Neural cell (in vitro differentiated cells): ENCODE measurements around the gene NOC2L. TPM values are rescaled to one million over a fixed set of nuclear protein-coding genes. Genes with fewer than 3 reads are reported as not detected.
"Not testable (repeated sequence)": the region's sequence is repeated elsewhere in the genome, so short reads cannot be mapped to it uniquely, and the experiment has no call there.

ENCODE experiments used
- H2AFZ ChIP-seq: fragments of 200-600, 300-800 bp; sonication (generic), shearing (Covaris generic); 2 replicates; pipeline ENCODE4 v1.6.0; 2014; ENCODE audit warnings: low read depth, mild to moderate bottlenecking, antibody characterized with exemption, low read length, moderate library complexity
- H3F3A ChIP-seq: fragments of 200-600 bp; shearing (Covaris generic); 2 replicates; pipeline ENCODE4 v1.6.1; 2016; ENCODE audit warnings: mild to moderate bottlenecking, moderate library complexity, mixed read lengths, antibody characterized with exemption, low read length; ENCODE audit not compliant: insufficient read depth, poor library complexity, severe bottlenecking
- H3K27ac ChIP-seq: fragments of 200-600, 300-800 bp; sonication (generic), shearing (Covaris generic); 2 replicates; pipeline ENCODE4 v1.5.1; 2014; ENCODE audit warnings: mild to moderate bottlenecking, low read length, moderate library complexity
- H3K27me3 ChIP-seq: fragments of 300-800, 200-600 bp; sonication (generic), shearing (Covaris generic); 2 replicates; pipeline ENCODE4 v1.6.0; 2014; ENCODE audit warnings: mild to moderate bottlenecking, low read depth, low read length, moderate library complexity; ENCODE audit not compliant: insufficient read depth
- H3K36me3 ChIP-seq: fragments of 300-800, 200-600 bp; sonication (generic), shearing (Covaris generic); 2 replicates; pipeline ENCODE4 v1.5.1; 2014; ENCODE audit warnings: mild to moderate bottlenecking, antibody characterized with exemption, low read length, moderate library complexity; ENCODE audit not compliant: insufficient read depth
- H3K4me2 ChIP-seq: fragments of 300-800, 200-600 bp; sonication (generic), shearing (Covaris generic); 2 replicates; pipeline ENCODE4 v1.6.0; 2014; ENCODE audit warnings: mild to moderate bottlenecking, low read length
- H3K4me3 ChIP-seq: fragments of 300-800, 200-600 bp; sonication (generic), shearing (Covaris generic); 2 replicates; pipeline ENCODE4 v1.5.1; 2014; ENCODE audit warnings: mild to moderate bottlenecking, low read length, moderate library complexity
- H3K79me2 ChIP-seq: fragments of 200-600 bp; shearing (Covaris generic); replicated peaks from 2 replicates; pipeline ENCODE4 v1.6.0; 2014; ENCODE audit warnings: mild to moderate bottlenecking, low read length, moderate library complexity; ENCODE audit not compliant: insufficient read depth
- H3K9ac ChIP-seq: fragments of 300-800, 200-600 bp; sonication (generic), shearing (Covaris generic); 2 replicates; pipeline ENCODE4 v1.6.1; 2016; ENCODE audit warnings: mild to moderate bottlenecking, low read length, mixed read lengths
- H3K9me2 ChIP-seq: fragments of 200-600 bp; shearing (Covaris generic); 2 replicates; pipeline ENCODE4 v1.6.1; 2016; ENCODE audit warnings: mild to moderate bottlenecking, low read length, mixed read lengths; ENCODE audit not compliant: insufficient read depth
- H3K9me3 ChIP-seq: fragments of 200-600, 300-800 bp; sonication (generic), shearing (Covaris generic); 2 replicates; pipeline ENCODE4 v1.6.1; 2016; ENCODE audit warnings: mild to moderate bottlenecking, mixed run types, low read length, moderate library complexity, mixed read lengths
- H4K20me1 ChIP-seq: fragments of 200-600 bp; shearing (Covaris generic); 2 replicates; pipeline ENCODE4 v1.6.1; 2016; ENCODE audit warnings: mild to moderate bottlenecking, mixed run types; ENCODE audit not compliant: insufficient read depth
- CTCF ChIP-seq: fragments of 450-650 bp; IDR thresholded peaks from 2 replicates; pipeline ENCODE4 v1.5.1; 2014; ENCODE audit warnings: antibody characterized with exemption, mild to moderate bottlenecking, moderate library complexity; ENCODE audit not compliant: poor library complexity, severe bottlenecking
- EP300 ChIP-seq: fragments of 450-650 bp; conservative IDR thresholded peaks from 2 replicates; pipeline ENCODE4 v1.6.1; 2014; ENCODE audit warnings: antibody characterized with exemption, mild to moderate bottlenecking, moderate library complexity; ENCODE audit not compliant: poor library complexity, severe bottlenecking
- EZH2 ChIP-seq: fragments of 200-600, 300-800 bp; shearing (Covaris generic), sonication (generic); IDR thresholded peaks from 2 replicates; pipeline ENCODE4 v1.6.1; 2014; ENCODE audit warnings: antibody characterized with exemption, low read length, borderline replicate concordance, mild to moderate bottlenecking; ENCODE audit not compliant: insufficient read depth, poor library complexity, severe bottlenecking
- MXI1 ChIP-seq: fragments of 450-650 bp; conservative IDR thresholded peaks from 2 replicates; pipeline ENCODE4 v1.6.1; 2014; ENCODE audit warnings: antibody characterized with exemption, mild to moderate bottlenecking; ENCODE audit not compliant: poor library complexity, severe bottlenecking
- POLR2AphosphoS5 ChIP-seq: IDR thresholded peaks from 2 replicates; pipeline ENCODE4 v1.6.1; 2012
- RAD21 ChIP-seq: fragments of 450-650 bp; conservative IDR thresholded peaks from 2 replicates; pipeline ENCODE4 v1.6.1; 2014; ENCODE audit warnings: antibody characterized with exemption, mild to moderate bottlenecking, moderate library complexity
- SMC3 ChIP-seq: fragments of 450-650 bp; conservative IDR thresholded peaks from 2 replicates; pipeline ENCODE4 v1.6.1; 2014; ENCODE audit warnings: antibody characterized with exemption, mild to moderate bottlenecking, moderate library complexity; ENCODE audit not compliant: poor library complexity
- TAF1 ChIP-seq: IDR thresholded peaks from 2 replicates; pipeline ENCODE4 v1.6.1; 2012; ENCODE audit warnings: low read depth
- polyA plus RNA-seq: library from polyadenylated mRNA; depleted of rRNA; stranded (reverse); fragments of >200 nt; gene quantifications from 2 replicates; pipeline ENCODE4 v1.2.3, GENCODE V29; 2014
- TF ChIP-seq, protein P1 (sequence below): IDR thresholded peaks from 2 replicates; pipeline ENCODE4 v1.6.1; 2012; ENCODE audit warnings: borderline replicate concordance

Gene NOC2L
- polyA plus RNA-seq, 1 donor from 2014 or later, result 77.2 TPM

GRCh38 chr1:978835-979743, 20.0 kb upstream of the NOC2L start:
- H3K9me2 ChIP-seq, result no peaks in the 10 kb centered on the region
- no peak overlapping the region for H2AFZ ChIP-seq
- no peaks in the 10 kb centered on the region for H3K27me3 ChIP-seq
- H4K20me1 ChIP-seq, result no peaks in the 10 kb centered on the region
- H3F3A ChIP-seq, result no peaks in the 10 kb centered on the region
- no peaks in the 10 kb centered on the region for H3K79me2 ChIP-seq
- no peaks in the 10 kb centered on the region for H3K9me3 ChIP-seq
- no peaks in the 10 kb centered on the region for H3K36me3 ChIP-seq
- TF ChIP-seq, protein P1, sequence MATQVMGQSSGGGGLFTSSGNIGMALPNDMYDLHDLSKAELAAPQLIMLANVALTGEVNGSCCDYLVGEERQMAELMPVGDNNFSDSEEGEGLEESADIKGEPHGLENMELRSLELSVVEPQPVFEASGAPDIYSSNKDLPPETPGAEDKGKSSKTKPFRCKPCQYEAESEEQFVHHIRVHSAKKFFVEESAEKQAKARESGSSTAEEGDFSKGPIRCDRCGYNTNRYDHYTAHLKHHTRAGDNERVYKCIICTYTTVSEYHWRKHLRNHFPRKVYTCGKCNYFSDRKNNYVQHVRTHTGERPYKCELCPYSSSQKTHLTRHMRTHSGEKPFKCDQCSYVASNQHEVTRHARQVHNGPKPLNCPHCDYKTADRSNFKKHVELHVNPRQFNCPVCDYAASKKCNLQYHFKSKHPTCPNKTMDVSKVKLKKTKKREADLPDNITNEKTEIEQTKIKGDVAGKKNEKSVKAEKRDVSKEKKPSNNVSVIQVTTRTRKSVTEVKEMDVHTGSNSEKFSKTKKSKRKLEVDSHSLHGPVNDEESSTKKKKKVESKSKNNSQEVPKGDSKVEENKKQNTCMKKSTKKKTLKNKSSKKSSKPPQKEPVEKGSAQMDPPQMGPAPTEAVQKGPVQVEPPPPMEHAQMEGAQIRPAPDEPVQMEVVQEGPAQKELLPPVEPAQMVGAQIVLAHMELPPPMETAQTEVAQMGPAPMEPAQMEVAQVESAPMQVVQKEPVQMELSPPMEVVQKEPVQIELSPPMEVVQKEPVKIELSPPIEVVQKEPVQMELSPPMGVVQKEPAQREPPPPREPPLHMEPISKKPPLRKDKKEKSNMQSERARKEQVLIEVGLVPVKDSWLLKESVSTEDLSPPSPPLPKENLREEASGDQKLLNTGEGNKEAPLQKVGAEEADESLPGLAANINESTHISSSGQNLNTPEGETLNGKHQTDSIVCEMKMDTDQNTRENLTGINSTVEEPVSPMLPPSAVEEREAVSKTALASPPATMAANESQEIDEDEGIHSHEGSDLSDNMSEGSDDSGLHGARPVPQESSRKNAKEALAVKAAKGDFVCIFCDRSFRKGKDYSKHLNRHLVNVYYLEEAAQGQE, result no peak
- TF ChIP-seq TAF1, result no peak
- TF ChIP-seq EP300, result no peak
- TF ChIP-seq RAD21, result no peak
- no peak for TF ChIP-seq SMC3
- no peak for TF ChIP-seq EZH2
- no peak for TF ChIP-seq POLR2AphosphoS5
- TF ChIP-seq MXI1, result no peak
- no peak for TF ChIP-seq CTCF
- H3K4me2 ChIP-seq, result no peak overlapping the region
- H3K27ac ChIP-seq, result no peak overlapping the region
- no peak overlapping the region for H3K4me3 ChIP-seq
- no peak overlapping the region for H3K9ac ChIP-seq

- Histone ChIP-seq H3F3A (no peaks in the 10 kb centered on the region), H3K9me3 (no peaks in the 10 kb centered on the region), H3K27me3 (no peaks in the 10 kb centered on the region), H4K20me1 (no peaks in the 10 kb centered on the region), H3K79me2 (no peaks in the 10 kb centered on the region), H3K4me2 (no peak overlapping the region), H3K4me3 (no peak overlapping the region), H3K9ac (no peak overlapping the region), H3K36me3 (no peaks in the 10 kb centered on the region), H3K9me2 (no peaks in the 10 kb centered on the region), H2AFZ (no peak overlapping the region), H3K27ac (no peak overlapping the region)
- no peak for TF ChIP-seq POLR2AphosphoS5
- no peak for TF ChIP-seq RAD21
- TF ChIP-seq EZH2, result no peak
Observed at GRCh38 chr1:978069-978834, 19.2 kb upstream of the NOC2L start.

DNA sequence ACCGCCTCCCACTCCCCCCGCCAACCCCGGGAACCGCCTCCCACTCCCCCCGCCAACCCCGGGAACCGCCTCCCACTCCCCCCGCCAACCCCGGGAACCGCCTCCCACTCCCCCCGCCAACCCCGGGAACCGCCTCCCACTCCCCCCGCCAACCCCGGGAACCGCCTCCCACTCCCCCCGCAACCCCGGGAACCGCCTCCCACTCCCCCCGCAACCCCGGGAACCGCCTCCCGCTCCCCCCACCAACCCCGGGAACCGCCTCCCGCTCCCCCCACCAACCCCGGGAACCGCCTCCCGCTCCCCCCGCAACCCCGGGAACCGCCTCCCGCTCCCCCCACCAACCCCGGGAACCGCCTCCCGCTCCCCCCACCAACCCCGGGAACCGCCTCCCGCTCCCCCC, 17.7 kb upstream of the NOC2L start:
- not testable (repeated sequence) for H3K79me2 ChIP-seq, H3K36me3 ChIP-seq, H4K20me1 ChIP-seq

More for the DNA sequence above, 17.7 kb upstream of the NOC2L start:
- not testable (repeated sequence) for H3K9ac ChIP-seq, H3K27ac ChIP-seq, H3K4me3 ChIP-seq, H2AFZ ChIP-seq, H3K9me3 ChIP-seq, H3K4me2 ChIP-seq, H3F3A ChIP-seq, H3K27me3 ChIP-seq, H3K9me2 ChIP-seq
